Activated T-cell treated with anti-CD3 and anti-CD28 coated beads, Interleukin-2, amount 50 U/mL, for 24 hours (primary cell): ENCODE results near the gene ZGRF1.
"Not testable (repeated sequence)": the region's sequence is repeated elsewhere in the genome, so short reads cannot be mapped to it uniquely, and the experiment has no call there.

Experiments used
- DNase-seq: peaks from one replicate; pipeline ENCODE4 v3.0.0-alpha.2; 2020
- H3K27ac Mint-ChIP-seq: 2 replicates; pipeline ENCODE4 v1.8.0; 2020; ENCODE audit warnings: mild to moderate bottlenecking, mixed read lengths
- H3K27me3 Mint-ChIP-seq: 2 replicates; pipeline ENCODE4 v1.8.0; 2020; ENCODE audit warnings: mixed read lengths
- H3K36me3 Mint-ChIP-seq: 2 replicates; pipeline ENCODE4 v1.8.0; 2020; ENCODE audit warnings: low read depth, mixed read lengths
- H3K4me1 Mint-ChIP-seq: 2 replicates; pipeline ENCODE4 v1.8.0; 2020; ENCODE audit warnings: low read depth, mixed read lengths
- H3K4me3 Mint-ChIP-seq: 2 replicates; pipeline ENCODE4 v1.8.0; 2020; ENCODE audit warnings: mild to moderate bottlenecking, moderate library complexity, mixed read lengths
- H3K9me3 Mint-ChIP-seq: 2 replicates; pipeline ENCODE4 v1.8.0; 2020; ENCODE audit warnings: mixed read lengths

The ZGRF1 gene

DNA sequence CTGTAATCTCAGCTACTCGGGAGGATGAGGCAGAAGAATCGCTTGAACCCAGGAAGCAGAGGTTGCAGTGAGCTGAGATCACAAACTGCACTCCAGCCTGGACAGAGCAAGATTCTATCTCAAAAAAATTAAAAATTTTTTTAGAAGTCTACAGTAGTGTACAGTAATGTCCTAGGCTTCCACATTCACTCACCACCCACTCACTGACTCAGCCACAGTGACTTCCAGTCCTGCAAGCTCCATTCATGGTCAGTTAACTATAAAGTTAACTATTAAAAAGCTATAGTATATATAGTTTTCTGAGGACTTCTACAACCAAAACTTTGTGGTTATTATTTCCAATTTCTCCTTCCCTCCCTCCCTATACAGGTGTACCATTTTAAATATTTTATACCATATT lies 86.0 kb downstream of the ZGRF1 start:
- Mint-ChIP-seq H3K4me3 (no peak overlapping the region), H3K27ac (no peak overlapping the region), H3K4me1 (no peaks in the 10 kb centered on the region), H3K9me3 (no peaks in the 10 kb centered on the region), H3K27me3 (no peaks in the 10 kb centered on the region), H3K36me3 (peaks cover 26% of the 10 kb centered on the region)
- no peak for DNase-seq

DNA sequence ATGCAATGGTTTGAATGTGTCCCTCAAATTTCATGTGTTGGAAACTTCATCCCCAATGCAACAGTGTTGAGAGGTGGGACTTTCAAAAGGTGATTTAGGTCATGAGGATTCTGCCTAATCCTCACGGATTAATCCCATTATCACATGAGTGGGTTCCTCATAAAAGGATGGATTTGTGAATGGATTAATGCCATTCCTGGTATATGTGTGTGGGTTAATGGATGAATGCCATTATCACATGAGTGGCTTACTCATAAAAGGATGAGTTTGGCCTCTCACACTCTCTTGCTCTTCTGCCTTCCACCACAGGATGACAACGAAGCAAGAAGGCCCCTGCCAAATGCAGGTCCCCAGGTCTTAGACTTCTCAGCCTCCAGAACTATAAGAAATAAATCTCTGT lies 90.2 kb downstream of the ZGRF1 start:
- no peak overlapping the region for H3K27ac Mint-ChIP-seq
- H3K4me1 Mint-ChIP-seq, result no peaks in the 10 kb centered on the region
- H3K36me3 Mint-ChIP-seq, result peaks cover 17% of the 10 kb centered on the region
- no peaks in the 10 kb centered on the region for H3K9me3 Mint-ChIP-seq
- no peaks in the 10 kb centered on the region for H3K27me3 Mint-ChIP-seq
- H3K4me3 Mint-ChIP-seq, result no peak overlapping the region
- DNase-seq, result no peak

DNA sequence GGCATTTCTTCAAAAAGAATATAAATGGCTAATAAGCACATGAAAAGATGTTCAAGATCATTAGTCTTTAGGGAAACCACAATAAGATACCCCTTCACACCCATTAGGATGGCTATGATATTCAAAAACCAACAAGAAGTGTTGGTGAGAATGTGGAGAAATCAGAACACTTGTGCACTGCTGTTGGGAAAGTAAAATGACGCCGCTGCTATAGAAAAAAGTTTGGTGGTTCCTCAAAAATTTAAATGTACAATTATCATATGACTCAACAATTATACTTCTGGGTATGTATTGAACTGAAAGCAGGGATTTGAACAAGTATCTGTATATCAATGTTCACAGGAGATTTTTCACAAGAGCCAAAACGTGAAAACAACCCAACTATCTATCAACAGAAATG lies 91.4 kb downstream of the ZGRF1 start:
- H3K4me3 Mint-ChIP-seq, result no peak overlapping the region
- no peaks in the 10 kb centered on the region for H3K27me3 Mint-ChIP-seq
- H3K4me1 Mint-ChIP-seq, result no peaks in the 10 kb centered on the region
- H3K36me3 Mint-ChIP-seq, result peaks cover 17% of the 10 kb centered on the region
- no peak for DNase-seq
- no peaks in the 10 kb centered on the region for H3K9me3 Mint-ChIP-seq
- H3K27ac Mint-ChIP-seq, result no peak overlapping the region

DNA sequence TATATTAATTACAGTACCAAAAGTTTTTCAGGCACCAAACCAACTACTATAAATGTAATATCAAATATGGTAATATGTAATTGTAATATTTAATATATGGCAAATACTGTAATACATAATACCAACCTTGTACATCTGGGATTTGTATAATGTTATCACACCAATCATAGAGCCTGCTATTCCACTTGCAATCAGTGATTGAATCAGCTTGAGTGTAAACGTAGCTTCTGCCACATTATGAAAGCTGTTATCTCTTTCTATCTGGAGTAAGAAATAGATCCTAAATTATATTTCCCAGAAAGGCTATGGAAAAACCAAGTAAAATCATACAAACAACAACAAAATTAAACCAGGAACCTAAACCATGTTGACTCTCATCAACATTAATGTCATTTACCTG lies 96.0 kb downstream of the ZGRF1 start:
- no peaks in the 10 kb centered on the region for H3K27me3 Mint-ChIP-seq
- DNase-seq, result no peak
- H3K9me3 Mint-ChIP-seq, result no peaks in the 10 kb centered on the region
- H3K4me1 Mint-ChIP-seq, result no peaks in the 10 kb centered on the region
- peaks cover 14% of the 10 kb centered on the region for H3K36me3 Mint-ChIP-seq
- H3K27ac Mint-ChIP-seq, result no peak overlapping the region
- H3K4me3 Mint-ChIP-seq, result no peak overlapping the region

DNA sequence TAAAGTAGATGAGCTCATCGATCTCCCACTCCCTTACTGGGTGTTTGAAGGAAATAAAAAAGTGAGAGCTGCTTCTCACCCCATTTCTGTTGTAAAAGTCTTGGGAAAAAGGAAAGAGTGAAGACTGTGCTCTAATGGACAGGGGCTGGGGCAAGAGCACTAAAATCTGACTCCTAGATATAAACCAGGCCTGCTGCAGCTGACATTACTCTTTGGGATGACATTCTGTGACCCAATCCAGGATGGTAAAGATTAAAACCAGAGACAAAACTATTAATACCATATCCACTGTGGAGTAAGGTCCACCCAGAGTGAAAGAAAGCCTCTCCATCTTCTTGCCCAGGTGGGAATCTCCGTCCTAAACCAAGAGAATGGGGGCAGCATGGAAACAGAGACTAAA lies 100.6 kb downstream of the ZGRF1 start:
- Mint-ChIP-seq H3K4me1 (no peaks in the 10 kb centered on the region), H3K9me3 (no peaks in the 10 kb centered on the region), H3K27me3 (peaks cover 4% of the 10 kb centered on the region), H3K27ac (no peak overlapping the region), H3K4me3 (no peak overlapping the region), H3K36me3 (peaks cover 6% of the 10 kb centered on the region)
- DNase-seq, result no peak

DNA sequence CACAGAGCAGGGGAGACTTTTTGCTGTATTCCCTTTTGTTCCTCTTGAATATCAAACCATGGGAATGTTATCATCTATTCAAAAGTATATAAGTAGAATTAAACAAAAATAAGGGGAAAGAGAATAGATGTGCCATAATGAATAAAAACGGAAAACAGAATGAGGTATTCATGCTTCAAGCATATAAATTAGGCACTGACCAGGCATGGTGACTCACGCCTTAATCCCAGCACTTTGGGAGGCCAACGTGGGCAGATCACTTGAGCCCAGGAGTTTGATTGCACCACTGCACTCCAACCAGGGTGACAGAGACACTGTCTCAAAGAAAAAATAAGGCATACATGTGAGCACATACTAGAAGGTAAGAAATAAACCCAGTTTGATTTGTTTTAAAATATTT lies 104.4 kb downstream of the ZGRF1 start:
- DNase-seq, result no peak
- Mint-ChIP-seq H3K9me3 (no peaks in the 10 kb centered on the region), H3K27ac (no peak overlapping the region), H3K36me3 (no peaks in the 10 kb centered on the region), H3K27me3 (peaks cover 18% of the 10 kb centered on the region), H3K4me3 (no peak overlapping the region), H3K4me1 (no peaks in the 10 kb centered on the region)

DNA sequence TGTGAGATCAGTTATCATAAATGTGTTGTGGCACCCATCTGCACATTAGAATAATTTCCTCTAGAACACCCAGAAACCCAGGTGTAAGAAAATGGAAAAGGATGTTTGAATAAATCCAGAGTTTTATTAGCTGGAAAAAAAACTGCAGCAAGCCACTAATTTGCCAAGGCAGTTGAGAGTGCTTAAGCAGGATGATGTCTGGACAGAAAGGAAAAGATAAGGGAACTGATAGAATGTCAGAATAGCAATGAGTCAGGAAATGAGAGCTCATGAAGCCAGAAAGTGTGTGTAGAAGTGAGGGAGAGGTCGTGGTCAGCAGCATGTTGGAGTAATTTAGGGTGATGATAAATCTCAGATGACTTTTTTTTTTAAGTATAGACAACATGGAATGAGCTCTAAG lies 105.6 kb downstream of the ZGRF1 start:
- Mint-ChIP-seq H3K36me3 (no peaks in the 10 kb centered on the region), H3K4me3 (no peak overlapping the region), H3K9me3 (no peaks in the 10 kb centered on the region), H3K27me3 (peaks cover 21% of the 10 kb centered on the region), H3K4me1 (no peaks in the 10 kb centered on the region), H3K27ac (no peak overlapping the region)
- DNase-seq, result no peak

DNA sequence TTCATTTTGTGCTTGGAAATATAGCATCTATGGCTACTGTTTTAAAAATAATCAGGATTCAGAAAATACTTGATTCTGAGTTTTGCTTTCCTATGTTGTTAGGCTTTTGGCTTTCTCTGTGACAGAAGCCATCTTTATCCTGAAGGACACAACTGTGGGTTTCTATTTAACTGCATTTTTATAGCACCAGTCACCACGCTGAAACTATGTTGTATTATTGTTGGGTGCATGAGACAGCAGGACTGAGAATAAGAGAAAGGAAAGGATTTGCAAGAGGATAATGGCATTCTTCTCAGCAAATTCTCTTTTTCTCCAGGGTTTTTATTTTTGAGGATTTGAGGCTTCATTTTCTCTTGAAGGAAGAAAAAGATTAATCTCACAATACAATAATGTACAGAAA lies 110.6 kb downstream of the ZGRF1 start:
- peaks cover 2% of the 10 kb centered on the region for H3K9me3 Mint-ChIP-seq
- H3K27me3 Mint-ChIP-seq, result peaks cover 60% of the 10 kb centered on the region
- no peak overlapping the region for H3K4me3 Mint-ChIP-seq
- no peaks in the 10 kb centered on the region for H3K36me3 Mint-ChIP-seq
- DNase-seq, result no peak
- H3K27ac Mint-ChIP-seq, result no peak overlapping the region
- peaks cover 20% of the 10 kb centered on the region for H3K4me1 Mint-ChIP-seq

DNA sequence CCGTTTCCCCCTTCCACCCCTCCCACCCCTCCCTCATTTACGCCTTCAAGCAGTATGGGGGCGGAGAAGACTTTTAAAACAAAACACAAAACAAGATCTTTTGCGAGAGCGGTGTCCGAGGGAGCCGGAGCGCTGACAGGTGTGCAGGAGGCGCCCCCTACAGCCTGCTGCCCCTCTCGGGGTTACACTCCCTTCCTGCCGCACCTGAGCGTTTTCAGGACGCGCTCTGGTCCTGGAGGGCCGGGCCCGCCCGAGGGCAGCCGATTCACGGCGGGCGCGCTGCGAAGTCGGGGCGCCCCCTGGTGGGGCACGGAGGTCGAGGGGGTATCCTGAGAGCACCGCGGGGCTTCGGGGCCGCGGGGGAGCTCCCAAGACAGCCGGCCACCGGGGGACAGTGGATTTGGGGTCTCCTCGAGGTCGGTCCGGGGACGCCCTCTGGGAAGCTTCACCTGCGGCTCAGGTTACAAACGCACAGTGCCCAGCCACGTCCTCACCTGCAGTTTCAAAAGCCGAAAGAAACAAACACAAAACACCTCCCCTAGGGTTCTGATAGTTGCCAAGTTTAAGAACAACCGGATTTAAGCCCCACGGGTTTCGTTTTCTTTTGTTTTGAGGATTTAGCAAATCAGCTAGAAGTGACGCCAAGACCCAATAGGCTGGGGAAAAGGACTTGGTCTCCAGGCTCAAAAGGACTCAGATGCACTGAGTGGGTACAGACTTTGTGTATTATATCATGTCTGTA lies 112.8 kb downstream of the ZGRF1 start:
- Mint-ChIP-seq H3K4me3 (peak overlapping the region; percentile 74), H3K27me3 (peaks cover 68% of the 10 kb centered on the region), H3K9me3 (peaks cover 2% of the 10 kb centered on the region), H3K27ac (no peak overlapping the region), H3K4me1 (peaks cover 31% of the 10 kb centered on the region), H3K36me3 (no peaks in the 10 kb centered on the region)
- peak; percentile 86 for DNase-seq

DNA sequence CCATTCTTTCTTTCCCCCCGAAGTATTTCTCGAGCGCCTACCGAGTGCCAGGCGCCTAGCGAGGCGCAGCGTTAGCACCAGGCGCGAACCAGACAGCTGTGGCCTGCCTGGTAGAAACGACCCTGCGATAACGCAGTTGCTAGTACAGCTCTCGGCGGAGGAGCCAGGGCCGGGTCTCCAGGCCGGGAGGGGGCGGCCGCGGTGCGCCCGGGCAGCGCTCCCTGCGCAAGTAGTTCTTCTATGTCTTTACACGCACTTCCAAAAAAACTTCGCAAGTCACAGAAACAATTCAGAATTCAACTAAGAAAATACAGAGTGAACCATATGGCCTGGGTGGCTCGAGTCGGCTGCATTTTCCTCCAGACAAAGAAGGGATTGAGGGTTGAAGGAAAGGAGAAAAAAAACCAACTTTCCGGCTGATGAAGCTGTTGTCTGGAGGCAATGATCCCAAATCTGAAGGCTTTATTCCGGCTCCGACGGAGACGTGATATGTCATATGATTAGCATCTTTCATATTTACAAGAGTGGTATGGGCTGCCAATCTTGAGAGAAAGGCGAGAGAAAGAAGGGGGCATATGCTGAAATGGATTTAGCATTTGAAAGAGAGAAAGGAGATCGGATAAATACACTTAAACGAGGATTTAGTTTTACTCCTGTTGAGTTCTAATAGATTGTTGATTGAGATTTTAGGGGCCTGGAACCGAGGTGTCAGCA lies 113.5 kb downstream of the ZGRF1 start:
- Mint-ChIP-seq H3K4me3 (peak overlapping the region; percentile 74), H3K27ac (no peak overlapping the region), H3K36me3 (no peaks in the 10 kb centered on the region), H3K27me3 (peaks cover 74% of the 10 kb centered on the region), H3K9me3 (peaks cover 2% of the 10 kb centered on the region), H3K4me1 (peaks cover 32% of the 10 kb centered on the region)
- peak; percentile 67 for DNase-seq

DNA sequence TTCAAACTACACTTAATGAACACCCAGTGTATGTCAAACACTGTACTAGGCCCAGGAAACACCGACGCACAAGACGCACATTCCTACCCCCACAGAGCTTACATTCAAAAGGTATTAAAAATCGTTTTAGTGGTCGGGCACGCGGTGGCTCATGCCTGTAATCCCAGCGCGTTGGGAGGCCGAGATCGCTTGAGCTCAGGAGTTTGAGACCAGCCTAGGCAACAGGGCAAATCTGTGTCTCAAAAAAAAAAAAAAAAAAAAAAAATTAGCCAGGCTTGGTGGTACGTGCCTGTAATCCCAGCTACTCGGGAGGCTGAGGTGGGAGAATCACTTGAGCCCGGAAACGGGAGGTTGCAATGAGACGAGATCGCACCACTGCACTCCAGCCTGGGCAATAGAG lies 114.3 kb downstream of the ZGRF1 start:
- Mint-ChIP-seq H3K4me1 (peaks cover 39% of the 10 kb centered on the region), H3K4me3 (peak overlapping the region; percentile 74), H3K27me3 (peaks cover 82% of the 10 kb centered on the region)
- not testable (repeated sequence) for H3K9me3 Mint-ChIP-seq, H3K36me3 Mint-ChIP-seq, DNase-seq, H3K27ac Mint-ChIP-seq

DNA sequence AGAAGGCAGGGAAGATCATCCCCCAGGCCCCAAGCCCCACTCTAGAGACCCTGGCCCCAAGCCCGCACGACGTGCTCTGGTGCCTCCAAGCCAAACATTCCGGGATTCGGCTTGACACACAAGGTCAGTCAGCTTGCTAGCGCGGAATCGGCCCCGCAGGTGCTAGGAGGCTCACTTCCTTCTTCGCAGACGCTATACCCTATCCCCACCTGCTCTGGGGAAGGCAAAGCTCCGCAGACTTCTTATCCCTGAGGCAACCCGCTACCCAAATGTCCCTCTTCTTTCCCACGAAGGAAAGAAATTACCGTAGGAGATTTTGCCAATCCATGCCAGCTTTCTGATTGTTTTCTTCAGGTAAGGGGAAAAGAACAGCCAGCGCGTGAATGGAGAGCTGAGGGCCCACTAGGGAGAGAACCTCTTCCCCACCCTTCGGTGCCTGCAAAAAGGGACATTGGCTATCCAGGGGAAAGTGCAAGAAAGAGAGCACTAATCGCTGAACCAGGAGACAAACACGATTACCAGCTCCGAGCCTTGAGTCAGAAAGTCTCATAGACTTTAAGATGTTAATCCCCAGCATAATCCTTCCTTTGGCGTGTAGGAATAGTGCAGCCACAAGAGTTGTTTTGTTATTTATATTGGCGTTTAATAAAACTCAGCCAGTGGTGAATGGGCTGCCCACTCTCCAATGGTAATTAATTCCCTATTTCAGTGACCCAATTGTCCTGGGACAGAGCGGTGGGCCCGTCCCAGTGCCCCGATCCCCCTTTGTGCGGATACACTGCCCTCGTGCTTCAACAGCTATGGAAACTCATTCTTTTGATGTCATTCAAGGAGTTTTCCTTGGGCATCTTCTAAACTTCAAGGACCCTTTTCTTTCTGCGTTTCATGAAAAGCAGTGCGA lies 115.3 kb downstream of the ZGRF1 start:
- no peak overlapping the region for H3K27ac Mint-ChIP-seq
- H3K4me1 Mint-ChIP-seq, result peaks cover 48% of the 10 kb centered on the region
- DNase-seq, result peak; percentile 33
- peaks cover 89% of the 10 kb centered on the region for H3K27me3 Mint-ChIP-seq
- H3K36me3 Mint-ChIP-seq, result no peaks in the 10 kb centered on the region
- H3K9me3 Mint-ChIP-seq, result peaks cover 2% of the 10 kb centered on the region
- peak overlapping the region; percentile 35 for H3K4me3 Mint-ChIP-seq

DNA sequence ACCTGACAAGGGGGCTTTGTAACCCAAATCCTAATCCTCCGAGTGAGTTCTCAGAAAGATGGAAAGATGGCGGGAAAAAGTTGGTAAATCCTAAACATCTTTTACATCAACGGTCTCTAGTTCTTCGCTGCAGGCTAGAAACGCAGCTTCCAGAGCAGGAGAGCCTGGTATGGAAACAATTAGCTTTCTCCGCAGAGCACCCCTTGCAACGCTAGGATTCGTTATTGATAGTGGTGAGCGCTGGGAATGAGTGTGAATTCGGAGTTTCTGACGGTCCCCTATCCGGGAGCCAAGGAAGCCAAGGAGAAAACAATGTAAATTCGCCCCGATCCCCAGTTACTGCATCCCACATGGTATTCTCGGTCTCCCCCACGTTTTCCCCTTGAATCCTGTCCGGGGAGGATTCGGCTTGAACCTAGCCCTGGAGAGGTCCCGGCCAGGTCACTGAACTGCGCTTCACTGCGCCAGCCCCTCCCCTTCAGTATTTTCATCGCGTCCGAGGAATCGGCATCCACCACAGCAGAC lies 116.0 kb downstream of the ZGRF1 start:
- Mint-ChIP-seq H3K4me1 (peaks cover 54% of the 10 kb centered on the region), H3K36me3 (no peaks in the 10 kb centered on the region), H3K27me3 (peaks cover 91% of the 10 kb centered on the region), H3K9me3 (peaks cover 2% of the 10 kb centered on the region), H3K27ac (no peak overlapping the region), H3K4me3 (peak overlapping the region; percentile 35)
- DNase-seq, result no peak

DNA sequence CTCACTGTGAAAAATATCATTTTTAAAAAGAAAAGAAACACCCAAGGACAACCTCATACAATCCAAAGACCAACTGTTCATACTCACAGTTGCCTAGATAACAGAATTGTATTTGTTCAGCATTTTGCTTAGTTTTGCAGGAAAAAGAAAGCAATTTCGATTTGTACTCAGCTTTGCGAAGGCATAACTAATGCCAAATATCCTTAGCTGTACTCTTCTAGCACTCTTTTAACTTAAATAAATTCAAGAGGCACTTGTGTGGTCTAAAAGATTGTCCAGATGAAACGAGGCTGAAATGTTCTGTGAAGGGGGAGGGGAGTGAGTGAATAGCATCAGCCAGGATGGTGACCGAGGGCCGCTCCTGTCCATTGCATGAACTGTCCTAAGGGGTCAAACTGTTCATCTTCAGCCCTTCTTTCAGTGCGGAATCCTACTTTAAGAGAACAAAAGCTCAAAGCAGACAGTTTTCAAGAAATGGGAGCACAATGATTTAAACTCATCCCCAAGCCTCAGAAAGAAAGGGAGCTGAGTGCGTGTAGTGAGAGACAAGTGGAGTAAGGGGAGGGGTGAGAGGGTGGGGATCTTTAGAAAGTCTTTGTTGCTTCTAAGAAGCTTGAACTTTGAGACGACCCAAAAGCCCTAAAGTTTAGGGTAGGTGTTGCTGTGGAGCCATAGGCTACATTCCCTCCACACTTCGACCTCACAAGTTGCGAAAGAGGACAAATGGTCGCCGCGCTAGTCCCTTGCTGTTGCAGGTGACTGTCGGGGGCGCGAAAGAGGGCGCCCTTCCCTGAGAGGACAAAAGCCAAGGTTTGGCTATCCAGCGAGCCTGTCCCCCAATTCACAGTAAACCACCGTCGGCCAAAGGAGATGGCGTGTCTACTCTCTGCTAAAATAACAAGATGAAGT lies 116.8 kb downstream of the ZGRF1 start:
- H3K27ac Mint-ChIP-seq, result peak overlapping the region; percentile 48
- H3K9me3 Mint-ChIP-seq, result peaks cover 2% of the 10 kb centered on the region
- peaks cover 58% of the 10 kb centered on the region for H3K4me1 Mint-ChIP-seq
- H3K36me3 Mint-ChIP-seq, result peaks cover 2% of the 10 kb centered on the region
- no peak overlapping the region for H3K4me3 Mint-ChIP-seq
- peaks cover 90% of the 10 kb centered on the region for H3K27me3 Mint-ChIP-seq
- DNase-seq, result peak; percentile 31
